ENCODE results near the gene PCDHGA2. TPM values are rescaled to one million over a fixed set of nuclear protein-coding genes. Genes with fewer than 3 reads are reported as not detected.

PCDHGA2 gene
- total RNA-seq, 4 donors from 2014 or later = 3.2 to 11.6 (median 9.3) TPM

- no peak overlapping the region for H3K4me3 ChIP-seq
- no peaks in the 10 kb centered on the region for H3K27me3 ChIP-seq
- no peak for DNase-seq
- H3K4me1 ChIP-seq = no peaks in the 10 kb centered on the region
- H3K9me3 ChIP-seq = peaks cover 14 to 67% of the 10 kb centered on the region in 2 donors
- intact Hi-C loops (cut with DNase I; ENCODE audit: low total_unique reads) = no loop called here
- H3K36me3 ChIP-seq = no peaks in the 10 kb centered on the region
- no peak for TF ChIP-seq CTCF (IDR thresholded peaks at IDR 0.05)
- TF ChIP-seq POLR2A (IDR thresholded peaks at IDR 0.05) = no peak
- H3K27ac ChIP-seq = no peak overlapping the region
These were observed 19.4 kb upstream of the PCDHGA2 start for GRCh38 chr5:141319202-141319601.

GRCh38 chr5:141319699-141320098 is 18.9 kb upstream of the PCDHGA2 start:
- TF ChIP-seq CTCF (IDR thresholded peaks at IDR 0.05) (no peak), POLR2A (IDR thresholded peaks at IDR 0.05) (no peak)
- no peaks in the 10 kb centered on the region for H3K4me1 ChIP-seq
- H3K4me3 ChIP-seq = peak overlapping the region; percentile 62 to 72
- DNase-seq = no peak
- peak overlapping the region in 1 of 2 donors; percentile 92 for H3K27ac ChIP-seq
- intact Hi-C loops (cut with DNase I; ENCODE audit: low total_unique reads) = no loop called here
- no peaks in the 10 kb centered on the region for H3K27me3 ChIP-seq
- H3K9me3 ChIP-seq = peaks cover 14 to 62% of the 10 kb centered on the region in 2 donors
- H3K36me3 ChIP-seq = no peaks in the 10 kb centered on the region

GRCh38 chr5:141320225-141321169 is 18.1 kb upstream of the PCDHGA2 start, which contains the start of gene TAF7:
TAF7 (minus strand) TSS chr5:141320784; CDS start chr5:141320044, 740 bp downstream.
- TF ChIP-seq POLR2A (IDR thresholded peaks at IDR 0.05) (peak; percentile 84 to 94), CTCF (IDR thresholded peaks at IDR 0.05) (peak; percentile 56 to 85 (median 66))
- peak; percentile 86 to 90 for DNase-seq
- intact Hi-C loops (cut with DNase I; ENCODE audit: low total_unique reads) = no loop called here
- no peaks in the 10 kb centered on the region for H3K27me3 ChIP-seq
- H3K9me3 ChIP-seq = peaks cover 14 to 54% of the 10 kb centered on the region in 2 donors
- no peaks in the 10 kb centered on the region for H3K36me3 ChIP-seq
- H3K4me1 ChIP-seq = no peaks in the 10 kb centered on the region
- peak within 1 kb of the TSS; percentile 62 to 72 for H3K4me3 ChIP-seq
- H3K27ac ChIP-seq = peak within 1 kb of the TSS; percentile 92 to 94

- Histone ChIP-seq H3K4me1 (no peaks in the 10 kb centered on the region), H3K4me3 (no peak overlapping the region), H3K36me3 (no peaks in the 10 kb centered on the region), H3K27ac (no peak overlapping the region), H3K9me3 (peaks cover 14 to 36% of the 10 kb centered on the region in 2 donors), H3K27me3 (no peaks in the 10 kb centered on the region)
- no peak for TF ChIP-seq CTCF (IDR thresholded peaks at IDR 0.05)
- TF ChIP-seq POLR2A (IDR thresholded peaks at IDR 0.05) = no peak
- no peak for DNase-seq
- intact Hi-C loops (cut with DNase I; ENCODE audit: low total_unique reads) = no loop called here
These were observed 16.3 kb upstream of the PCDHGA2 start for GRCh38 chr5:141322261-141322660.

Measured in uterus (tissue), 4 donors.